ENCODE measurements around the gene BTBD9. TPM values are rescaled to one million over a fixed set of nuclear protein-coding genes. Genes with fewer than 3 reads are reported as not detected.

The BTBD9 gene
- total RNA-seq, 1 experiment from 2014 or later = 4.7 TPM

GRCh38 chr6:38512211-38512610 is 127.5 kb downstream of the BTBD9 start:
- H4K20me1 ChIP-seq (ENCODE audit: insufficient read depth, low read depth, low read length) = peaks cover 3% of the 10 kb centered on the region; the same call in 1 of the 2 replicates
- H3K9ac ChIP-seq (ENCODE audit: low read length) = no peak overlapping the region
- H3K4me3 ChIP-seq (ENCODE audit: low read length) = no peak overlapping the region
- H3K79me2 ChIP-seq (ENCODE audit: low read length) = no peaks in the 10 kb centered on the region
- H3K27ac ChIP-seq (ENCODE audit: low read length) = no peak overlapping the region
- no peak overlapping the region for H3K4me2 ChIP-seq (ENCODE audit: low read depth, low read length, poor library complexity, severe bottlenecking)
- no peaks in the 10 kb centered on the region for H3K9me3 ChIP-seq (ENCODE audit: low read length)
- no peaks in the 10 kb centered on the region for H3K9me2 ChIP-seq (replicated peaks; ENCODE audit: insufficient read depth, low read length)
- H3K4me1 ChIP-seq (ENCODE audit: low read length) = no peaks in the 10 kb centered on the region
- no peaks in the 10 kb centered on the region for H3K27me3 ChIP-seq (ENCODE audit: low read length)
- no peak for DNase-seq
- no peaks in the 10 kb centered on the region for H3K36me3 ChIP-seq (ENCODE audit: insufficient read depth, low read length)
- H2AFZ ChIP-seq (ENCODE audit: low read length) = no peak overlapping the region

GRCh38 chr6:38510205-38510604 is 129.5 kb downstream of the BTBD9 start:
- Histone ChIP-seq H3K36me3 (ENCODE audit: insufficient read depth, low read length) (no peaks in the 10 kb centered on the region), H3K9me2 (replicated peaks; ENCODE audit: insufficient read depth, low read length) (no peaks in the 10 kb centered on the region), H3K4me3 (ENCODE audit: low read length) (no peak overlapping the region), H3K79me2 (ENCODE audit: low read length) (no peaks in the 10 kb centered on the region), H3K27me3 (ENCODE audit: low read length) (no peaks in the 10 kb centered on the region), H3K9me3 (ENCODE audit: low read length) (no peaks in the 10 kb centered on the region), H3K27ac (ENCODE audit: low read length) (no peak overlapping the region), H3K4me2 (ENCODE audit: low read depth, low read length, poor library complexity, severe bottlenecking) (no peak overlapping the region), H3K9ac (ENCODE audit: low read length) (no peak overlapping the region), H4K20me1 (ENCODE audit: insufficient read depth, low read depth, low read length) (peaks cover 3% of the 10 kb centered on the region; the same call in 1 of the 2 replicates), H2AFZ (ENCODE audit: low read length) (no peak overlapping the region), H3K4me1 (ENCODE audit: low read length) (no peaks in the 10 kb centered on the region)
- DNase-seq = no peak

- Histone ChIP-seq H2AFZ (ENCODE audit: low read length) (no peak overlapping the region), H3K9me3 (ENCODE audit: low read length) (no peaks in the 10 kb centered on the region), H3K9ac (ENCODE audit: low read length) (no peak overlapping the region), H3K79me2 (ENCODE audit: low read length) (no peaks in the 10 kb centered on the region), H3K27ac (ENCODE audit: low read length) (no peak overlapping the region), H3K4me3 (ENCODE audit: low read length) (no peak overlapping the region), H3K36me3 (ENCODE audit: insufficient read depth, low read length) (no peaks in the 10 kb centered on the region), H3K27me3 (ENCODE audit: low read length) (no peaks in the 10 kb centered on the region), H3K4me1 (ENCODE audit: low read length) (no peaks in the 10 kb centered on the region), H3K4me2 (ENCODE audit: low read depth, low read length, poor library complexity, severe bottlenecking) (no peak overlapping the region), H3K9me2 (replicated peaks; ENCODE audit: insufficient read depth, low read length) (no peaks in the 10 kb centered on the region), H4K20me1 (ENCODE audit: insufficient read depth, low read depth, low read length) (peaks cover 3% of the 10 kb centered on the region; the same call in 1 of the 2 replicates)
- DNase-seq = no peak
These were observed 130.0 kb downstream of the BTBD9 start for GRCh38 chr6:38509713-38510112.

- no peaks in the 10 kb centered on the region for H3K9me3 ChIP-seq (ENCODE audit: low read length)
- no peaks in the 10 kb centered on the region for H3K79me2 ChIP-seq (ENCODE audit: low read length)
- no peak overlapping the region for H2AFZ ChIP-seq (ENCODE audit: low read length)
- H3K4me3 ChIP-seq (ENCODE audit: low read length) = no peak overlapping the region
- H3K4me1 ChIP-seq (ENCODE audit: low read length) = no peaks in the 10 kb centered on the region
- peaks cover 3% of the 10 kb centered on the region; the same call in 1 of the 2 replicates for H4K20me1 ChIP-seq (ENCODE audit: insufficient read depth, low read depth, low read length)
- H3K36me3 ChIP-seq (ENCODE audit: insufficient read depth, low read length) = no peaks in the 10 kb centered on the region
- no peaks in the 10 kb centered on the region for H3K27me3 ChIP-seq (ENCODE audit: low read length)
- DNase-seq = no peak
- H3K27ac ChIP-seq (ENCODE audit: low read length) = no peak overlapping the region
- H3K4me2 ChIP-seq (ENCODE audit: low read depth, low read length, poor library complexity, severe bottlenecking) = no peak overlapping the region
- H3K9me2 ChIP-seq (replicated peaks; ENCODE audit: insufficient read depth, low read length) = no peaks in the 10 kb centered on the region
- no peak overlapping the region for H3K9ac ChIP-seq (ENCODE audit: low read length)
These were observed 130.8 kb downstream of the BTBD9 start for GRCh38 chr6:38508894-38509293.

- Histone ChIP-seq H3K27ac (ENCODE audit: low read length) (no peak overlapping the region), H3K79me2 (ENCODE audit: low read length) (no peaks in the 10 kb centered on the region), H3K27me3 (ENCODE audit: low read length) (no peaks in the 10 kb centered on the region), H3K4me1 (ENCODE audit: low read length) (no peaks in the 10 kb centered on the region), H3K9ac (ENCODE audit: low read length) (no peak overlapping the region), H3K9me3 (ENCODE audit: low read length) (no peaks in the 10 kb centered on the region), H2AFZ (ENCODE audit: low read length) (no peak overlapping the region), H3K9me2 (replicated peaks; ENCODE audit: insufficient read depth, low read length) (no peaks in the 10 kb centered on the region), H3K4me2 (ENCODE audit: low read depth, low read length, poor library complexity, severe bottlenecking) (no peak overlapping the region), H4K20me1 (ENCODE audit: insufficient read depth, low read depth, low read length) (no peaks in the 10 kb centered on the region), H3K36me3 (ENCODE audit: insufficient read depth, low read length) (no peaks in the 10 kb centered on the region), H3K4me3 (ENCODE audit: low read length) (no peak overlapping the region)
- no peak for DNase-seq
These were observed 131.4 kb downstream of the BTBD9 start for GRCh38 chr6:38508286-38508685.

GRCh38 chr6:38507173-38507572 is 132.6 kb downstream of the BTBD9 start:
- Histone ChIP-seq H3K4me1 (ENCODE audit: low read length) (no peaks in the 10 kb centered on the region), H3K9ac (ENCODE audit: low read length) (no peak overlapping the region), H3K4me3 (ENCODE audit: low read length) (no peak overlapping the region), H3K9me2 (replicated peaks; ENCODE audit: insufficient read depth, low read length) (no peaks in the 10 kb centered on the region), H3K79me2 (ENCODE audit: low read length) (no peaks in the 10 kb centered on the region), H4K20me1 (ENCODE audit: insufficient read depth, low read depth, low read length) (no peaks in the 10 kb centered on the region), H3K27ac (ENCODE audit: low read length) (no peak overlapping the region), H3K27me3 (ENCODE audit: low read length) (no peaks in the 10 kb centered on the region), H3K36me3 (ENCODE audit: insufficient read depth, low read length) (no peaks in the 10 kb centered on the region), H2AFZ (ENCODE audit: low read length) (no peak overlapping the region), H3K4me2 (ENCODE audit: low read depth, low read length, poor library complexity, severe bottlenecking) (no peak overlapping the region), H3K9me3 (ENCODE audit: low read length) (no peaks in the 10 kb centered on the region)
- no peak for DNase-seq

- DNase-seq = no peak
These were observed 133.9 kb downstream of the BTBD9 start for GRCh38 chr6:38505826-38506225.

GRCh38 chr6:38504996-38505395 is 134.7 kb downstream of the BTBD9 start:
- Histone ChIP-seq H3K4me2 (ENCODE audit: low read depth, low read length, poor library complexity, severe bottlenecking) (no peak overlapping the region), H3K4me3 (ENCODE audit: low read length) (no peak overlapping the region), H3K36me3 (ENCODE audit: insufficient read depth, low read length) (no peaks in the 10 kb centered on the region), H3K9ac (ENCODE audit: low read length) (no peak overlapping the region), H2AFZ (ENCODE audit: low read length) (no peak overlapping the region), H3K27me3 (ENCODE audit: low read length) (no peaks in the 10 kb centered on the region), H3K9me3 (ENCODE audit: low read length) (no peaks in the 10 kb centered on the region), H3K27ac (ENCODE audit: low read length) (no peak overlapping the region), H4K20me1 (ENCODE audit: insufficient read depth, low read depth, low read length) (0 out of 2 replicates have a peak, but pooled peaks cover 9% of the 10 kb centered on the region), H3K9me2 (replicated peaks; ENCODE audit: insufficient read depth, low read length) (no peaks in the 10 kb centered on the region), H3K4me1 (ENCODE audit: low read length) (no peaks in the 10 kb centered on the region), H3K79me2 (ENCODE audit: low read length) (no peaks in the 10 kb centered on the region)
- no peak for DNase-seq

More at GRCh38 chr6:38505826-38506225, 133.9 kb downstream of the BTBD9 start:
- H3K9me3 ChIP-seq (ENCODE audit: low read length) = no peaks in the 10 kb centered on the region
- H4K20me1 ChIP-seq (ENCODE audit: insufficient read depth, low read depth, low read length) = 0 out of 2 replicates have a peak, but pooled peaks cover 4% of the 10 kb centered on the region
- no peak overlapping the region for H3K4me3 ChIP-seq (ENCODE audit: low read length)
- no peak overlapping the region for H3K9ac ChIP-seq (ENCODE audit: low read length)
- no peaks in the 10 kb centered on the region for H3K79me2 ChIP-seq (ENCODE audit: low read length)
- no peak overlapping the region for H3K4me2 ChIP-seq (ENCODE audit: low read depth, low read length, poor library complexity, severe bottlenecking)
- no peaks in the 10 kb centered on the region for H3K36me3 ChIP-seq (ENCODE audit: insufficient read depth, low read length)
- no peak overlapping the region for H2AFZ ChIP-seq (ENCODE audit: low read length)
- H3K4me1 ChIP-seq (ENCODE audit: low read length) = no peaks in the 10 kb centered on the region
- no peaks in the 10 kb centered on the region for H3K27me3 ChIP-seq (ENCODE audit: low read length)
- H3K27ac ChIP-seq (ENCODE audit: low read length) = no peak overlapping the region
- H3K9me2 ChIP-seq (replicated peaks; ENCODE audit: insufficient read depth, low read length) = no peaks in the 10 kb centered on the region

Data from Karpas-422 (cell line).